ENCODE results near the gene RAB8B. TPM values are rescaled to one million over a fixed set of nuclear protein-coding genes. Genes with fewer than 3 reads are reported as not detected.

RAB8B gene
- total and polyA plus RNA-seq, 2 of the 13 experiments (the other 11 are each of a cell fraction or from before 2014, with no cell fraction given), result 6.8 to 14.2 TPM

GRCh38 chr15:63251701-63252100, 62.3 kb downstream of the RAB8B start:
- in situ Hi-C loops (cut with HindIII; ENCODE audit: extremely low pct_ligation_motif_present, low pct_unique_long_range_greater_than_20kb) (no loop called here), intact Hi-C loops (cut with micrococcal nuclease; ENCODE audit: unreplicated experiment) (no loop called here)
- ATAC-seq, result no peak
- Histone ChIP-seq H4K20me1 (ENCODE audit: insufficient read depth, low read length) (no peaks in the 10 kb centered on the region), H3K4me1 (ENCODE audit: insufficient read depth, low read length) (peaks cover 11% of the 10 kb centered on the region), H3K36me3 (replicated peaks in 1 of 2; ENCODE audit: control insufficient read depth in 1 of 2, insufficient read depth in 2 of 2, low read length in 2 of 2) (peaks cover 0 to 2% of the 10 kb centered on the region in 2 experiments; a peak in 1 of 5 replicates), H3K79me2 (ENCODE audit: insufficient read depth, low read length) (no peaks in the 10 kb centered on the region), H3K4me3 (replicated peaks in 1 of 3; ENCODE audit: insufficient read depth in 1 of 3, low read depth in 2 of 3, low read length in 3 of 3) (no peak overlapping the region), H2AFZ (ENCODE audit: low read length) (no peak overlapping the region), H3K9ac (ENCODE audit: insufficient read depth, low read depth, low read length) (no peak overlapping the region), H3K9me3 (ENCODE audit: low read length) (no peaks in the 10 kb centered on the region), H3K27ac (ENCODE audit: extremely low read length, insufficient read depth, low read length) (no peak overlapping the region), H3K27me3 (ENCODE audit: control insufficient read depth in 1 of 2, insufficient read depth in 2 of 2, low read length in 2 of 2) (no peaks in the 10 kb centered on the region), H3K4me2 (ENCODE audit: low read depth, low read length) (no peak overlapping the region)
- no peak for DNase-seq (ENCODE audit: low spot score)
- no TSS peak for BruUV-seq (replicated peaks)
- CTCF ChIA-PET (ENCODE audit: low intra/inter-chr PET ratio, low total read pairs), result no interaction called here
- 100% methylated on average over 2 of the region's 2 CpGs for WGBS (ENCODE audit: low lambda C conversion rate)
- POLR2A ChIA-PET, result no interaction called here
- FAIRE-seq, result no peak
- TF ChIP-seq, protein P1, sequence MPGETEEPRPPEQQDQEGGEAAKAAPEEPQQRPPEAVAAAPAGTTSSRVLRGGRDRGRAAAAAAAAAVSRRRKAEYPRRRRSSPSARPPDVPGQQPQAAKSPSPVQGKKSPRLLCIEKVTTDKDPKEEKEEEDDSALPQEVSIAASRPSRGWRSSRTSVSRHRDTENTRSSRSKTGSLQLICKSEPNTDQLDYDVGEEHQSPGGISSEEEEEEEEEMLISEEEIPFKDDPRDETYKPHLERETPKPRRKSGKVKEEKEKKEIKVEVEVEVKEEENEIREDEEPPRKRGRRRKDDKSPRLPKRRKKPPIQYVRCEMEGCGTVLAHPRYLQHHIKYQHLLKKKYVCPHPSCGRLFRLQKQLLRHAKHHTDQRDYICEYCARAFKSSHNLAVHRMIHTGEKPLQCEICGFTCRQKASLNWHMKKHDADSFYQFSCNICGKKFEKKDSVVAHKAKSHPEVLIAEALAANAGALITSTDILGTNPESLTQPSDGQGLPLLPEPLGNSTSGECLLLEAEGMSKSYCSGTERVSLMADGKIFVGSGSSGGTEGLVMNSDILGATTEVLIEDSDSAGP (CRISPR knock-in tag; IDR thresholded peaks at IDR 0.05; ENCODE audit: borderline replicate concordance), result no peak
- TF ChIP-seq REXO4 (CRISPR knock-in tag; IDR thresholded peaks at IDR 0.05; ENCODE audit: borderline replicate concordance) (no peak), NAIF1 (CRISPR knock-in tag; IDR thresholded peaks at IDR 0.05; ENCODE audit: borderline replicate concordance) (no peak), ZNF224 (CRISPR knock-in tag; IDR thresholded peaks at IDR 0.05) (no peak), TMF1 (CRISPR knock-in tag; IDR thresholded peaks at IDR 0.05; ENCODE audit: low read depth) (no peak), ZNF597 (CRISPR knock-in tag; IDR thresholded peaks at IDR 0.05) (no peak), GPN1 (CRISPR knock-in tag; IDR thresholded peaks at IDR 0.05; ENCODE audit: borderline replicate concordance) (no peak), NCOA1 (CRISPR knock-in tag; IDR thresholded peaks at IDR 0.05) (no peak), DR1 (CRISPR knock-in tag; IDR thresholded peaks at IDR 0.05) (no peak), ZKSCAN8 (CRISPR knock-in tag; IDR thresholded peaks at IDR 0.05; ENCODE audit: borderline replicate concordance) (no peak), BATF2 (CRISPR knock-in tag; IDR thresholded peaks at IDR 0.05) (no peak), ZNF749 (CRISPR knock-in tag; IDR thresholded peaks at IDR 0.05; ENCODE audit: borderline replicate concordance) (no peak), JUND (CRISPR knock-in tag; IDR thresholded peaks at IDR 0.05) (no peak), ZNF761 (CRISPR knock-in tag; conservative IDR thresholded peaks at IDR 0.05) (no peak), TBX2 (CRISPR knock-in tag; IDR thresholded peaks at IDR 0.05; ENCODE audit: borderline replicate concordance) (no peak), CENPX (CRISPR knock-in tag; IDR thresholded peaks at IDR 0.05) (no peak)
- TF ChIP-seq, protein P2, sequence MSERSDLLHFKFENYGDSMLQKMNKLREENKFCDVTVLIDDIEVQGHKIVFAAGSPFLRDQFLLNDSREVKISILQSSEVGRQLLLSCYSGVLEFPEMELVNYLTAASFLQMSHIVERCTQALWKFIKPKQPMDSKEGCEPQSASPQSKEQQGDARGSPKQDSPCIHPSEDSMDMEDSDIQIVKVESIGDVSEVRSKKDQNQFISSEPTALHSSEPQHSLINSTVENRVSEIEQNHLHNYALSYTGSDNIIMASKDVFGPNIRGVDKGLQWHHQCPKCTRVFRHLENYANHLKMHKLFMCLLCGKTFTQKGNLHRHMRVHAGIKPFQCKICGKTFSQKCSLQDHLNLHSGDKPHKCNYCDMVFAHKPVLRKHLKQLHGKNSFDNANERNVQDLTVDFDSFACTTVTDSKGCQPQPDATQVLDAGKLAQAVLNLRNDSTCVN (CRISPR knock-in tag; IDR thresholded peaks at IDR 0.05; ENCODE audit: borderline replicate concordance), result no peak
- TF ChIP-seq, protein P3, sequence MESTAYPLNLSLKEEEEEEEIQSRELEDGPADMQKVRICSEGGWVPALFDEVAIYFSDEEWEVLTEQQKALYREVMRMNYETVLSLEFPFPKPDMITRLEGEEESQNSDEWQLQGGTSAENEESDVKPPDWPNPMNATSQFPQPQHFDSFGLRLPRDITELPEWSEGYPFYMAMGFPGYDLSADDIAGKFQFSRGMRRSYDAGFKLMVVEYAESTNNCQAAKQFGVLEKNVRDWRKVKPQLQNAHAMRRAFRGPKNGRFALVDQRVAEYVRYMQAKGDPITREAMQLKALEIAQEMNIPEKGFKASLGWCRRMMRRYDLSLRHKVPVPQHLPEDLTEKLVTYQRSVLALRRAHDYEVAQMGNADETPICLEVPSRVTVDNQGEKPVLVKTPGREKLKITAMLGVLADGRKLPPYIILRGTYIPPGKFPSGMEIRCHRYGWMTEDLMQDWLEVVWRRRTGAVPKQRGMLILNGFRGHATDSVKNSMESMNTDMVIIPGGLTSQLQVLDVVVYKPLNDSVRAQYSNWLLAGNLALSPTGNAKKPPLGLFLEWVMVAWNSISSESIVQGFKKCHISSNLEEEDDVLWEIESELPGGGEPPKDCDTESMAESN (CRISPR knock-in tag; conservative IDR thresholded peaks at IDR 0.05), result no peak

Data from HepG2 (cell line).